Skin of body (tissue), 2 donors: Measurements from ENCODE around the gene DNAJB6. TPM values are rescaled to one million over a fixed set of nuclear protein-coding genes. Genes with fewer than 3 reads are reported as not detected.
A peak's percentile ranks its signal among the peaks of the same experiment; 100 is the strongest.

ENCODE experiments used
- DNase-seq: peaks from one replicate; lab custom pipeline; 2025; lab: John Stamatoyannopoulos, UW
- total RNA-seq: library from RNA; depleted of rRNA; stranded (reverse); fragments of >200 nt; gene quantifications from one replicate; pipeline ENCODE4 v1.2.3, GENCODE V29; 2014

Gene DNAJB6
- total RNA-seq, 1 donor from 2014 or later: 97.8 TPM

DNA sequence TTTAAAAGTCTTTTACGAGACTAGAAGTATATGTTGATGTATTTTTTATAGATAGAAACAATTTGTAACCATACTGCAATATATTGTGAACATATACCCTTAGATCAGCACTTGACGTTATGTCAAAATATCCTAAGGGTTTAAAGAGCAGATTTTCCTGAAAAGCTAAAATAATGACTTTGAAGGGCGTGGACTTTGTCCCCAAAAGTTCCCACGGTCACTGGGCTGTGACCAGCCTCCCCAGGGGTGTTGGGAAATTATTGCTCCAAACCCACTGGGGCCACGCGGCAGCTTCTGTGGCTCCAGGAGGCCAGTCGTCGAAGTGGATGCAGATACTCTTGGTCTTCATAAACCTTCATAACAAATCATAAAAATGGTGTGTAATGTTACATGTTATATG lies 29.9 kb downstream of the DNAJB6 start:
- no peak for DNase-seq

DNA sequence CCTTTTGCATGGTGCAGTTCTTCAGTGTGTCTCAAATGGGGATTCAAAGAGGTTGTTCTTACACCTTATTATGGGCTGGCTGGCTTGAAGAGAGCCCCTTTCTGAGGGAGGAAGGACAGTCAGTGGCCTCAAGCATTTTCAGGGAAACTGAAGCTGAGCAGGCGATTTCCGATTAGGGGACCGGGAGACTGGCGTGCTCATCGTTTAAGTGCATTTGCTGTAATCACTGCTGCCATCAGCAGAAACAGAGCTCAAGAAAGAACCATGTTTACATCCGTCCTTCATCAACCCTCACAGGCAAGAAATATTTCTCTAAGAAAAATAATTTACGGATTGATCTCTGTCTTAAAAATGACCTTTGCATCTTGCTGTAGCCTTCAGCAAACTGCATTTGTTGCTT lies 32.2 kb downstream of the DNAJB6 start:
- no peak for DNase-seq

DNA sequence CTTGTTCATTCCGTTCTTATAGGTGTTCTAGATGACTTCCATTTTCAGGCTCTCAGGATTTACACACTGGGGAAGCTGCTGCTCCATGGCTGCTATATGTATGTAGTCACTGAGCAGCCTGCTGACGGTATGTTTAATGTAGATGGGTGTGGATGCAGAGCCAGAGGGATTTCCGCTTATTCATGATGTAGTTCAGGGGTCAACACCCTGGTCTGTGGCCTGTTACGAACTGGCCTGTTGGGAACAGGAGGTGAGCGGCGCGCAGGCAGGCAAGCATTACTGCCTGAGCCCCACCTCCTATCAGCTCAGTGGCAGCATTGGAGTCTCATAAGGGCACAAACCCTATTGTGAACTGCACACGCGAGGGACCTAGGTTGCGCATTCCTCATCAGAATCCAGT lies 33.9 kb downstream of the DNAJB6 start:
- no peak for DNase-seq

DNA sequence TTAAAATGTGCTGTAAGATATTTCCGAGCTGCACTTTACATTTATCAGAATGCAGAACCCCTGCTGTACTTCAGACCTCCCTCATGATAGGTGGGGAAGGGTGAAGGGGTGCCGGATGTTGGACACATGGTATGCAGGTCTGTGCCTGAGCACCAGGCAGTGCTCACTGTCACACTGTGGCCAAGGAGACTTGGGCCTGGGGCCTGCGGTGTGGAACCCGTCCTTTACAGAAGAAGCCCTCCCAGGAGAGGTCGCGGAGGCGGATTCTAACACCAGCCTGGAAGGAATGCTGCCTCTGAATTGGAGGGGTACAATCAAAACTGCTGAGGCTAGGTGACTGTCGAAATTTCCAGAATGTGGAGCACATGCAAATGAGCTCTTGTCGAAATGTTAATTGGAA lies 34.5 kb downstream of the DNAJB6 start:
- no peak for DNase-seq

DNA sequence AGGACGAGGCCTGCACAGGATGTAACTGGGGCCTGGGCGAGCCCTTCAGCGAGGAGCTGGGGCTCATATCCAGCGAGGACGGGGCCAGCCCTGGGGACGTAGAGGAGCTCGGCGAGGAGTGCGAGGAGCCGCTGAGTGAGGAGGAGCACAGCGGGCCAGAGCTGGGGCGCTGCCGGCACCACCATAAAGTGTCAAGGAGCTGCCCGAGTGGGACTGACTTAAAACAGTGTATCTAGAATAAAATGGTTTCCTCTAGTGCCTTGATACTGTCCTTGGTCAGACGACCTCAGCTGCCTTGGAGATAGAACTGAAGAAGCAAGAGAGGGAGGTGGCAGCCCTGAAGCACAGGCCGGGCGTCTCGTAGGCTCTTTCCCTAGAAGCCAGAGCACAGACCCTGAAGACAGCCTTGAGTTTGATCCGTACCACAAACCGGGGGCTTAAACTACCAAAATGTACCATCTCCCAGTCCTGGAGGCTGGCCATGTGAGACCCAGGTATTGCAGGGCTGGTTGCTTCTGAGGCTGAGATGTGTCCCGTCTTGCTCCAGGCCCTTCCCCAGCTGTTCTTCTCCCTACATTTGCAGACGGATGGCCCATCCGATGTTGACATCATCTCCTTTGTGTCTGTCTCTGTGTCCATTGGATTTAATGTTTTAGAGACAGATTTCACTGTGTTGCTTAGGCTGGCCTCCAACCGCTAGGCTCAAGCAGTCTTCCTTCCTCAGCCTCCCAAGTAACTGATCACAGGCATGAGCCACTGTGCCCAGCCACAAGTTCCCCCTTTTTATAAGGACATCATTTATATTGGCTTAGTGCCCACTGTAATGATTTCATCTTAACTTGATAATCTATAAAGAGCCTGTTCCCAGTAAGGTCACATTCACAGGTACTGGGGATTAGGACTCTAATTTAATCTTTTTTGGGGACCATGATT lies 35.8 kb downstream of the DNAJB6 start:
- no peak for DNase-seq

DNA sequence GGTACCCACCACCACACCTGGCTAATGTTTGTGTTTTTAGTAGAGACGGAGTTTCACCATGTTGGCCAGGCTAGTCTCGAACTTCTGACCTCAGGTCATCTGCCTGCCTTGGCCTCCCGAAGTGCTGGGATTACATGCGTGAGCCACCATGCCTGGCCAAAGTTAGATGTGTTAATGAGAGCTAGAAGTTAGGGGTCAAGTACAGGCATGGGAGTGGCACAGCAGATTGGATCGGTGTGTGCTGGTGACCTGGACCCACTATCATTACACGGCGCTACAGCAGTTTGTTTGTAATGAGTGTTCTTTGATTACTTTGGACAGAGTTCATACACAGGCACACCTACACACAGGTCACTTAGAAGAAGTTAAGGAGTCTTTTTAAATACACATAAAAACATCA lies 36.7 kb downstream of the DNAJB6 start:
- no peak for DNase-seq

DNA sequence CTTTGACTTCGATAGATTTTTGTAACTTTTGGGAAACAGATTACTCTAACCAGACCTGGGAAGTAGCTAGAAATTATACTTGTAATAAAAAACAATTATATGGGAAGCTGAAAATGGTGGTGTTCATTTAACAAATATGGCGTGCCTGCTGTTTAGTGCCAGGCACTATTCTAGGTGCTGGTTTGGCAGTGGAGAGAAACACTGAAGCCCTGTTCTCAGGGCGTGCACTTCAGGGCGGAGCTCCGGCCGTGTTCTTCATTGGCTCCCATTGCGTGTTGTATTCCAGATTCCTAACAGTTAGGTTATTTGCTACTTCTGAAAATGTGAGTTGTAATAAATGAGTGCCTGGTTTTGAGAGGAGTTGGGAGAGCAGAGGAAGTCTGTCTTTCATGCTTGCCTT lies 38.6 kb downstream of the DNAJB6 start:
- DNase-seq: no peak

DNA sequence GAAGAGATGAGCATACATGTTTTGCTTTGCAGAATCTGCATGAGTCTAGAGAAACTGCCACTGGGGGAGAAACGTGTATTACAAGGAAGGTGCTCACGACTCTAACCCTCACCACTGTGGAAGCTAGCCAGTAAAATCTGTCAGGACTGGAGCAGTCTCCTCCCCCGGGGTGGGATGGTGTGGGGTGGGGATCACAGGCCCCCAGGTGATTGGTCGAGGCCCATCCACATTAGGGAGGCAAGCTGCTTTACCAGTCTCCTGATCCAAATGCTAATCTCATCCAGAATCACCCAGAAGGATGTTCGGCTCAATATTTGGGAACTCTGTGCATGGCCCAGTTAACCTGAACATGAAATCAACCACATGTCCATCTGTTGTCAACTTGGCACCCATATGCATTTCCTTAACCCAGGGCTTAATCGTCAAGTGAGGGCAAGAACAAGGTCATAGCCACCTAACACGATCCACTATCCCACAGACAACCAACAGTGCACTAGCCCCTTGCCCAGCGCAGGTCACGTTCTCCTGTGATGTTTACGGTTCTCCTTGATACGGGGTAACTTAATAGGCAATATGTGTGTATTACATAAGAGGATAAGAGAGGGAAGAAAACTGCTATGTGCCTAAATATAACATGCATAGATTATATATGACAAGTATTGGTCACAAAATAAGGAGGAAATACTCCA lies 40.8 kb downstream of the DNAJB6 start:
- no peak for DNase-seq

DNA sequence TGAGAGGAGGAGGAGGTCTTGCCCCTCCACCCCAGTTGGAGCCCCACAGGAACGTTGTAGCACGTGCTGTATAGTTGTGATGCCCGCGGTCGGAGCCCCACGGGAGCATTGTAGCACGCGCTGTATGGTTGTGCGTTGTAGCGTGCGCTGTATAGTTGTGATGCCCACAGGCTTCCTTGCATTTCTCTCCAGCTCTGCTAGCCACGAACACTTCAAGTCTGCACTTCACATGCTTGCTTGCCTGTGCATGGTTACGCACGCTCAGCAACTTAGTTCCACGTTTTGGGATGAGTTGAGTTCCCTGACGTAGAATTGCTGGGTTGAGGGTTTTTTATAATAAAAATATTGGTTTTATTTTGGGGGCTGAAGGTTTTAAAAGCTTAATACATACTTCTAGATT lies 41.6 kb downstream of the DNAJB6 start:
- no peak for DNase-seq

DNA sequence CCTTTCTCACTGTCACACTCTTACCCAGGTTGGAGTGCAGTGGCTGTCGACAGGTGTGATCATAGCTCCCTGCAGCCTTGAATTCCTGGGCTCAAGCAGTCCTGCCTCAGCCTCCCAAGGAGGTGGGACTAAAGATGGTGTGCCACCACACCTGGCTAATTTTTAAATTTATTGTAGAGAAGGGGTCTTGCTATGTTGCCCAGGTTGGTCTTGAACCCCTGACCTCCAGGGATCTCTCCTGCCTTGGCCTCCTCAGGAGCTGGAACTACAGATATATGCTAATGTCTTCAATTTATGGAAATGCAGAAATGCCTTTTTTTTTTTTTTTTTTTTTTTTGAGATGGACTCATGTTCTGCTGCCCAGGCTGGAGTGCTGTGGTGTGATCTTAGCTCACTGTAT lies 42.7 kb downstream of the DNAJB6 start:
- DNase-seq: no peak

DNA sequence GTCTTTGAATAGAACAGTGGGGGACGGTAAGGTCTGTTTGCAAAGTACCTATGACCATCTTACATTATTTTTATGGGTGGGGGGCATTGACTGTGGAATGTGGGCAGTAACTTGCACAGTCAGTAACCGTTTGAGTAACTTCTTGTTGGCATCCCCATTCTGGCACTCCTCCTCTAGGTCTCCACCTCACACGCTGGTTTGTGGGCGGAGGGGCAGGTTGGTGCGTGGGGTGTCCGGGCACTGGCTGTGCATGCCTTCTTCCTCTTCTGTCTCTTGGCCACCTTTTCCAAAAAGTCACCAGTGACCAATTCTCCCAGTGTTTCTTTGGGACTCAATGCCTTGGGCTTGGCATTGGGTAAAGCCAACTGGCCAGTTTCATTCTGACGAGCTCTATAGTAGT lies 43.6 kb downstream of the DNAJB6 start:
- no peak for DNase-seq

DNA sequence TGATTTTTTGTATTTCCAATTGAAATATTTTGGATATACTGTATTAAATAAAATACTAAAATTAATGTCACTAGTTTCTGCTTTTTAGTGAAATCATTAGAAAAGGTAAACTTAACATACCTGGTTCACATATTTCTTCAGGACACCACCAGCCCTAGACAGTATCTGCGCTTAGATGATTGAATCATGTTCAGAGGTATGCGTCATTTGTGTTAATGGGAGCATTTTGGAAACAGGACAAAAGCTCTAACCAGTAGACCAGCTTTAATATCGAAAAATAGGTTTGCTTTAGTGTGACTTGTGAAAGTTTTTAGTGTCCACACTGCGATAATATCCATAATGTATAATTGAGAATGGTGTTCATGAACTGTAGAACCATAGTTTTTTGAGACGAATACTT lies 47.1 kb downstream of the DNAJB6 start:
- no peak for DNase-seq

DNA sequence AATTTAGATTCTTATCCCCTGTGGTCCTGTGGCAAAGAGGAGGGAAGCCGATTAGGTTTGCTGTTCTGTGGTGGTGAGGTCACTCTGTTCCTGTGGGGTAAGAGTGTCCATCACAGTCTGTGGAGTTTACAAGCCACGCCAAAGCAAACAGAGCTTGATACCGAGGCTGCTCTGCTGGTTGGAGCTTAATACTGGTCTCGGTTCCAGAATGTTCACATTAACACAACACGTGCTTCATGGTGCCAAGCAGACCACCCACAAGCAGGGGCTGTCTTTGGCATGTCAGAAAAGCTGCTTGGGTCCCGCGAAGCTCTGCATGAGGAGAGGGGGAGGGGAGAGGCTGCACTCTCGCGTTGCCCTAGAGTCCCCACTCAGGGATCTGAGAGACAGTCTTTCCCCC lies 47.5 kb downstream of the DNAJB6 start:
- no peak for DNase-seq

DNA sequence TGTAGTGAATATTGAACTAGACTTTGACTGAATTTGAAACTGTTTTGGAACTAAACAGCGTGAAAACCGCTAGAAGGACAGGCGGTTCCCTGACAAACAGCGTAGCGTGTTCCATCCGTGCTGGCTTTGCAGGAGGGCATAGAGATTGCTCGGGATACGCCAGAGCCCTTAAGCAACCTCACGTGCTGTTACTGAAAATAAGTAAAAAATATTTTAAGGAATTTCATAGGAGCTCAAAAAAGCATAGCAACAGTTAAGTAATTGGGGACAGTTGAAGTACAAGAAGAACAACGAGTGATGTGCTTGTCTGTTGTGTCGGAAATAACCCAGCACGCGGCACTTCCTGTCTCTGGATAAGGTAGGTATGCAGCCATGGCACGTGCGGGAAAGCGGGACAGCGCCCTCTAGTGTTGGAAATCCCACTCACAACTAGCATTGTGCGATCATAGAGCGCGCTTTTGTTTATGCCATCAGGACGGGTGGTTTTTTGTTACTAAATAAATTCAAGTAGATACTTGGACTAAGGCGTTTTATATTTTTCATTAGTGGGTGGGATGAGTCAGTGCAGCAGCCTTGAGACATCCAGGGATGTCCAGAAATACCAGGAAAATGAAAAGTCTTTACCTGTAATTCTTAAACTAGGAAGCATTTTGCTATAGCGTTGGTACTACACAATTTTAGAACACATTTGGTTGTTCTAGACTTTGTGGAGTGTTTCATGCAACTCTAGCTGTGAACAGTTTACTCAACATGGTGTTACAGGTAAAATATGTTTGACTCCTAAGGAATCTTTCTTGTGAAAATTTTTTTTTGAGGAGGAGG lies 50.4 kb downstream of the DNAJB6 start:
- DNase-seq: peak; percentile 42

DNA sequence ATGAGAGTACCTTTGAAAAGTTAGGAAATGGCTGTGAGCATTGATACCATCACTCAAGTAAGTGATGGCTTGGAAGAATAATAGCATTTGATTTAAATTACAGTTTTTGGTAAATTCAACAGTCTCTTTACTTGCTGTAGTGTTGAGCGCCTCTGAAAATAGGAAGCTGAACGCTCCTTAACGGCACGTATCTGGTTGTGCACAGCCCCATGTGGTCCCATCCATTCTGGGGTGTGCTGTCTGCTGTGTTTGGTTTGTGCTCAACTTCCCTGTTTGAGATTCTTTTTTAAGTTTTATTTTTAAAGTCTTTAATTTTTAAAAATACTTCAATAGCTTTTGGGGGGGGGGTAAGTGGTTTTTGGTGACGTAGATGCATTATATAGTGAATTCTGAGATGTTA lies 51.5 kb downstream of the DNAJB6 start:
- no peak for DNase-seq

DNA sequence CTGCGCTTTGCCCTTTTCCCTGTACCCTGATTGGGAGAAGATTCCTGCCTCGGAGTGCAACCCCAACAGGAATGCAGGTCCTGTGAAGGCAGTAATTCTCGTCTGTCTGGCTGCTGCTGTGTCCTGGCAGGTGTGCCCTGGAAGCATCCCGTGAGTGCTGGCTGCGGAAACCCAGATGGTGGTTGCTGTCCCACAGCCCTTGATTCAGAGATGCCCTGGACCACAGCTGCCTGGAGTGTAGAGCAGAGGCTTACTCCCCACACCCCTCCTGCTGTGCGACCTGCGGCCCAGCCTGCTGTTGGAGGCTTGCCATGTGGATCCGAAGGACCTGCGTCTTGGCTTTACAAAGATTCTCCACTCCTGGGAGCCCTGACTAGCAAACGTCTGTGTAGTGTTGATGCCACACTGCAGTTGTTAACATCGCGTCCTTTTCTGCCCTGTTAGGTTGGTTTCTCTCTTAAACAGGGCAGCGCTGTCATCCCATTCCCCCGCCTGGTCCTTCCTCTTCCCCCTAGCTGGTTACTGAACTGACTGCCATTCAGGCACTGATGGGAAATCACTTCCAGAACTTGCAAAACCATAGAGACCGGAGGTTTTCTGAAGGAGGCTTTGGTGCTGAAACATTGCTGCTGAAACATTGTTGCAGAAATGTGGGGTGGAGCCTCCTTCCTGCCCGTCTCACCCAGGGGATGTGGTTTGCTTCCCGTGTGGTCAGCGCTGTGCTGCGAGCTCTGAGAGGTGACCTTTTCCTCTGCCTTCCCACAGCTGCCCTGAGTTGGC lies 53.3 kb downstream of the DNAJB6 start:
- DNase-seq: no peak

DNA sequence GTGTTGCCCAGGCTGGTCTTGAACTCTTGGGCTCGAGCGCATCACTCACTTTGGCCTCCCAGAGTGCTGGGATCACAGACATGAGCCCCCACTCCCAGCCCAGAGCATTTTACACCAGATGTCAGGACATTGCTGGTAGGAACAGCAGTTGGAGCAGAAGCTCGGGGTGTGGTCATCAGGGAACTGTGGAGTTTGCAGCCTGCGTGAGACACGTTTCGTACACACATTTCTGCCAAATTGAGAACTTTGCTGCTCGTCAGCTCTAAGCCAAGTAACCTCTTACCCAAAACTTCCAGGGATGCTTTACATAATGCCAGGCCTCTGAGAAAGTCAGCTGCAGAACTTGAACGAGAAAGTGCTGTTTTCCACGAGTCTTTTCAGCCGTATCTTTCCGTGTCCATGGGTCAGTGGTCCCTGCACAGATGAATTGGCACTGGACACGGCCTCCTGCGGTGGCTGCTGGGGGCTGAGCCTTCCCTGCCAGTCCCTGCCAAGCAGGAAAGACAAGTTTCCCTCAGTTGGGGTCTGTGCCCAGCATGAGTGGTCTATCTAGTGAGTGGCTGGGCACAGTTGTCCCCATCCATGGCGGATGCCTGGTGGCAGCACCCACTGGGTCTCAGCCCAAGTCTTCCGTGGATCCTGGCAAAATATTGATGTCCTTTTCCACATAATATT lies 54.4 kb downstream of the DNAJB6 start:
- DNase-seq: peak; percentile 54

DNA sequence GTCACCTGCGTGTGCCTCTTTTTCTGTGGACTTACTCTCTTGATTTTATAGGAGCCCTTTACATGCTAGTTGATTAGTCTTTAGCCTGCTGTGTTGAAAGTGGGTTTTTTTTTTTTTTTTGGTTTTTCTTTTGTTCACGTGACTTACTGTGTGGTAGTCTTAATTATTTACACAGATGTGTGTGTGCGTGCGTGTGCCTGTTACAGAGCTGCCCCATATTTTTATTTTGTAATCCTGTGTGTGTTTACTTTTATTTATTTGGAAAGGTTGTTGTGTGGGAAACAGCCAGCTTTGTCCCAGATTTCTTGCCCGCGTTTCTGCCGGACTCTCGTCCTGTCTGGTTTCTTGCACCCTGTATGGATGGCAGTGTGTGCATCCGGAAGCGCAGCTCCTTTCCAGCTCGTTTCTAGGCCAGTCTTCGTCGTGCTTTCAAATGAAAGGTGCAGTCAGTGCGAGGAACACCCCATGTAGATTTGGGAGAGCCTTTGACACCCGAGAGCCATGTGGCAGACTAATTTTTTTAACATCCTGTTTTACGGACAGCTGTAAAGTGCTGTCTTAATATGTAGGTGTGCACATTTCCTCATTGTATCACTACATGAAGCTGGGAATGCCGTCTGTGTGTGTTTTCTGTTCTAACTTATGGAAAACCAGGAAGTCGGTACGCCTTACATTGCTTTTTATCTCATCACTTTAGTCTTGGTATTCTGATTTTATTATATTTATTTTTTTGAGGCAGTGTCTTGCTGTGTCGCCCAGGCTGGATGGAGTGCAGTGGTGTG lies 55.6 kb downstream of the DNAJB6 start:
- DNase-seq: no peak

DNA sequence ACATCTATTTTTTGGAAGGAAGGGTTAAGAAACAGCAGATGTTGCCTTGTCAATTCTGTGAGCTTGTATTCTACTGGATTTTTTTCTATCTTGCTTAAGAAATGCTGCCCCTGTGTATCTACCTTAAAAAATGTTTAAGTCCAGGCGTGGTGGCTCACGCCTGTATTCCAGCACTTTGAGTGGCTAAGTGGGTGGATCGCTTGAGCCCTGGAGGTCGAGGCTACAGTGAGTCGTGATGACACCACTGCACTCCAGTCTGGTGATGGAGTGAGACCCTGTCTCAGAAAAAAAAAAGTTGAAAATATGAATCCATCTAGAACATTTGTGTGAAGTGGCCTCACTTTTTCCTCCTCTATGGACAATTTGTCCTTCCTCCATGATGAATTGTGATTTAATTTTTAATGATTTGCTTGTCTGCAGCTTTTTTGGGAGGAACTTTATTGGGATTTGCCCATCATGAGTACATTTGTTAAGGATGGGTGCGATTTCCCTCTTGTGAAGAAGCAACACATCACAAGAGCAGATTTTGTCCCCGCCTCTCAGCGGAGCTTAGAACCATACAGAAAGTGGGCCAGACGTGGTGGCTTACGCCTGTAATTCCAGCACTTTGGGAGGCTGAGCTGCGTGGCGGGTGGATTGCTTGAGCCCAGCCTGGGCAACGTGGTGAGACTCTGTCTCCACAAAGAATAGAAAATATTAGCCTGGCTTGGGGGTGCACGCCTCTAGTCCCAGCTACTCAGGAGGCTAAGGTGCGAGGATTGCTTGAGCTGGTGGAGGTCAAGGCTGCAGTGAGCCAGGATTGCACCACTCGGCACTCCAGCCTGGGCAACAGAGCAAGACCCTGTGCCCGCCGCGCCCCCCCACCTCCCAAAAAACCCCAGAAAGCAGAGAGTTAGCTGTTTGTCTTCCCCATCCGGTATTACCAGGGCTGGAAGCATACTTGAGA lies 57.7 kb downstream of the DNAJB6 start:
- DNase-seq: no peak
